Fibroblast of pulmonary artery (primary cell): ENCODE results near the gene SCN4B.

ENCODE experiments used
- DNase-seq: peaks from one replicate; pipeline ENCODE4 v3.0.0-alpha.2; 2010; ENCODE audit warnings: low read depth
- H3K4me3 ChIP-seq: replicated peaks from 2 replicates; pipeline ENCODE4 v1.5.1; 2011; ENCODE audit warnings: low read depth, mild to moderate bottlenecking, control low read depth, low read length, moderate library complexity
- TF ChIP-seq, protein P1 (sequence below): IDR thresholded peaks from 2 replicates; pipeline ENCODE4 v1.5.1; 2011; ENCODE audit warnings: mild to moderate bottlenecking, control low read depth, low read length, inconsistent platforms; ENCODE audit errors: missing control alignments

The SCN4B gene

DNA sequence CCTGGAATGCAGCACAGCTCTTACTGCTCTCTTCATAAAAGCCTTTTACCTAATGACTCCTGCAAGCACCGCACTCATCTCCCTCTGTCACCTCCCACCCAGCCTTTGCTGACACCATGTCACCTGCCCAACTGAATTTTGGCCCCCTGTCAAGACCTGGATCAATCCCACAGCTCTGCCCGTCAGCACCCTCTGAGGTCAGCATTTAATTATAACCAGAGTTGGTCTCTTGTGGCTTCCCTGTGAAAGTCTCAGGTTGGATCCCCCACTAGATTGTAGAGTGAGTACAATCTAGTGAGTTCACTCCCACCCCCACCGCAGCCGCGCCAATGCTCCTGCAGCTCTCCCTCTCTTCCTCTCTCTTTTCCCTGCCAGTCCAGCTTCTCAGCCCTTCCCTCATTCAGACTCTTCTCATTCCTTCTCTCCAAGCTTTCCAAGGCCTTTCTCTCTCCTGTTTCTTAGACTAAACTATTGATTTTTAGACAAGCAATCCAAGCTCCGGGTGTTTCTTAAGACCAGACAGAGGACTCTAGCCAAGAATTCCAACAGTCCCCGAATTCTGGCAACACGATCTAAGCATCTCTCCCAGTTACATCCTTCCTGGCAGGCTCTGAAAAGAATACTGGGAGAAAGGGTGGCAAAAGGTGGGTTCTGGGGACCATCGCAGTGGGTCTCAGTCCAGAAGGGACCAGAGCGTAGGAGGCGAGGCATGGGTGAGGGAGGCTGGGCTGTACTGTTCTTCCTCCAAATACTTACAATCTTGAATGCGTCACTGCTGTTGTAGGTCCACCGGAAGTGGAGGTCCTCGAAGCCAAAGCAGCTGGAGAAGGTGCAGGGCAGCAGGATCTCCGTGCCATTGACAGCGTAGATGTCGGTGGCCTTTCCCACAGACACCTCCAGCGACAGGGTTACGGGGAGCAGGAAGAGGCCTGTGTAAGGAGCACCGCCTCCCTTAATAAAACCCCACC lies 8.0 kb downstream of the SCN4B start:
- H3K4me3 ChIP-seq, result no peak overlapping the region
- DNase-seq, result no peak
- TF ChIP-seq, protein P1, sequence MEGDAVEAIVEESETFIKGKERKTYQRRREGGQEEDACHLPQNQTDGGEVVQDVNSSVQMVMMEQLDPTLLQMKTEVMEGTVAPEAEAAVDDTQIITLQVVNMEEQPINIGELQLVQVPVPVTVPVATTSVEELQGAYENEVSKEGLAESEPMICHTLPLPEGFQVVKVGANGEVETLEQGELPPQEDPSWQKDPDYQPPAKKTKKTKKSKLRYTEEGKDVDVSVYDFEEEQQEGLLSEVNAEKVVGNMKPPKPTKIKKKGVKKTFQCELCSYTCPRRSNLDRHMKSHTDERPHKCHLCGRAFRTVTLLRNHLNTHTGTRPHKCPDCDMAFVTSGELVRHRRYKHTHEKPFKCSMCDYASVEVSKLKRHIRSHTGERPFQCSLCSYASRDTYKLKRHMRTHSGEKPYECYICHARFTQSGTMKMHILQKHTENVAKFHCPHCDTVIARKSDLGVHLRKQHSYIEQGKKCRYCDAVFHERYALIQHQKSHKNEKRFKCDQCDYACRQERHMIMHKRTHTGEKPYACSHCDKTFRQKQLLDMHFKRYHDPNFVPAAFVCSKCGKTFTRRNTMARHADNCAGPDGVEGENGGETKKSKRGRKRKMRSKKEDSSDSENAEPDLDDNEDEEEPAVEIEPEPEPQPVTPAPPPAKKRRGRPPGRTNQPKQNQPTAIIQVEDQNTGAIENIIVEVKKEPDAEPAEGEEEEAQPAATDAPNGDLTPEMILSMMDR, result no peak

DNA sequence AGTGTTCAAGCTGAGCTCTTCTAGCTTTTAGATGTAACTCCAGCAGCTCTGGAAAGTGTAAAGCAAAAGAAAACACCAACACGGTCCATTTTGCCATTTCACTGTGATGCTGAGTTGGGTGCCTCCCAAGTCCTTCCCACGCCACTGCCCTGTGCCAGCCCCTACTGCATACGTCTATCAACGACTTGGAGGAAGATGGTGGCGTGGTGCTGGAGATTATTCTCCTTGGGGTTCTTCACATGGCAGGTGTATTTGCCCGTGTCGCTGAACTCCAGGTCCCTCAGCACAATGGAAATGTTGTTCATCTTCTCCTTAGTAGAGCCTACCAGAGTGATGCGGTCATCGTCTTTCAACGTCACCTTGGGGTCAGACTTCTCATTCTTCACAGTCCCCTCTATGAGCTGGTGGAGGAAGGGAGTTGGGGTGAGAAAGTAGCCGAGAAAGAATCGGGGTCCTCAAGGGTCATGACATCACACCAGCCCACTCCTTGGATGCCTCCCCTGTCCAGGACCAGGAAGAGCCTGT lies 8.9 kb downstream of the SCN4B start:
- DNase-seq, result no peak
- no peak overlapping the region for H3K4me3 ChIP-seq
- TF ChIP-seq, protein P1, result no peak

GRCh38 chr11:118142809-118143208 lies 9.8 kb downstream of the SCN4B start:
- TF ChIP-seq, protein P1, result no peak
- H3K4me3 ChIP-seq, result no peak overlapping the region
- no peak for DNase-seq

DNA sequence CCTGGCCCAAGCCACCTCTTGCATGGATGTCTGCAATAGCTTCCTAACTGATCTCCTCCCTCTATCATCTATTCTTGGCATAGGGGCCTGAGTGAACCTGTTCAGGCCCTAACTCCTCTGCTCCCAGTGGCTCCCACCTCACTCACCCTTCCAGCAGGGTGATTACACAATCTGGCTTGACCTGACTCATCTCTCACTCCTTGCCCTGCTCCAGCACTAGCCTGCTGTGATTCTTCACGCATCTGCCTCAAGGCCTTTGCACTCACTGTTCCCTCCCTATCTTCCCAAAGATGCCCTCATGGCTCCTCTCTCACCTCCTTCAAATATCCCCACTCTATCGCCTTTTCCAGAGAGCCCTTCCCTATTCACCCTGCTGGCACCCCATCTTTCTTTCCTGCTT lies 10.5 kb downstream of the SCN4B start:
- no peak for DNase-seq
- no peak overlapping the region for H3K4me3 ChIP-seq
- TF ChIP-seq, protein P1, result no peak

DNA sequence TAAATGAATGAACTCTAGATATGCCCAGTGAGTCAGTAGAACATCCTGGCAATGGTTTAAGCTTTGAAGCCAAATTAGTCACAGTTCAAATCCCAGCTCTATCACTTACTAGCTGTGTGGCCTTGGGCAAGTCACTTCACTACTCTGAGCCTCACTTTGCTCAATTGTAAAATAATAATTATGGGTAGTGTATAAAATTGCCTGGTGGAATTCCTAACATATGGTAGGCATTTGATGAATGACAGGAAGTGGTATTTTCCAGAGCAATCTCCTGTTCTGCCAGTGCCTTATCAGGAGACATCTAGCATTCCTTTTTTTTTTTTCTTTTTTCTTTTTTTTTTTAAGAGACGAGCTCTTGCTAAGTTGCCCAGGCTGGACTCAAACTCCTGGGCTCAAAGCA lies 13.0 kb downstream of the SCN4B start:
- DNase-seq, result no peak
- TF ChIP-seq, protein P1, result no peak
- no peak overlapping the region for H3K4me3 ChIP-seq

- TF ChIP-seq, protein P1, result no peak
- no peak for DNase-seq
- no peak overlapping the region for H3K4me3 ChIP-seq
Measured at GRCh38 chr11:118138839-118139420, 13.7 kb downstream of the SCN4B start.
